ENCODE data around the gene LFNG.

- no peak for TF ChIP-seq SIN3A (IDR thresholded peaks at IDR 0.05; ENCODE audit: borderline replicate concordance, insufficient read depth, low read length)
- no peak for TF ChIP-seq REST (IDR thresholded peaks at IDR 0.05; ENCODE audit: insufficient read depth in 1 of 2, low read depth in 2 of 2, low read length in 2 of 2)
- no peak for TF ChIP-seq POLR2AphosphoS5 (IDR thresholded peaks at IDR 0.05; ENCODE audit: low read depth, low read length)
- TF ChIP-seq TAF1 (IDR thresholded peaks at IDR 0.05; ENCODE audit: borderline replicate concordance, insufficient read depth, low read length) = no peak
- no peak for TF ChIP-seq FOXP2 (optimal IDR thresholded peaks at IDR 0.05; ENCODE audit: borderline replicate concordance, extremely low read depth, extremely low read length, insufficient read depth)
These were observed 43.3 kb upstream of the LFNG start, which contains the start of gene GRIFIN for GRCh38 chr7:2476298-2476697.
